ENCODE measurements around the gene CETN3.

DNA sequence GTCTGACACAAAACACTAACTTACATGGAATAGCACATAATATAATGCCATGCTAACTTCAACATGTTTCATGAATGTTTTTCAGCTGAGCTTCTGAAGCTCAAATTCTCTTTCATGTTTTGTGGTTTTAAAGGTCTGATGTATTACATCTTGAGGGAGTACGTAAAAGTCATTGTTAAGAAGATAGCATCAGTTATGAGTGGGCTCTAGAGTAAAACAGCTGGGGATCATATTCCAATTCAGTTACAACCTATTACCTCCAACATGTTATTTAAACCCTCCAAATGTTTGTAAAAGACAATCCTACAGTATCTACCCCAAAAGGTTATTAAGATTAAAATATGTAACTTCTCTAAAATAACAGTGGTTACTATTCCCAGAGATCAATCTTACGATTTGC lies 19.2 kb downstream of the CETN3 start:
- TF ChIP-seq JUND (IDR thresholded peaks at IDR 0.05; ENCODE audit: low read length) (no peak), TCF12 (IDR thresholded peaks at IDR 0.05; ENCODE audit: low read depth, low read length) (no peak)
- TF ChIP-seq, protein P1, sequence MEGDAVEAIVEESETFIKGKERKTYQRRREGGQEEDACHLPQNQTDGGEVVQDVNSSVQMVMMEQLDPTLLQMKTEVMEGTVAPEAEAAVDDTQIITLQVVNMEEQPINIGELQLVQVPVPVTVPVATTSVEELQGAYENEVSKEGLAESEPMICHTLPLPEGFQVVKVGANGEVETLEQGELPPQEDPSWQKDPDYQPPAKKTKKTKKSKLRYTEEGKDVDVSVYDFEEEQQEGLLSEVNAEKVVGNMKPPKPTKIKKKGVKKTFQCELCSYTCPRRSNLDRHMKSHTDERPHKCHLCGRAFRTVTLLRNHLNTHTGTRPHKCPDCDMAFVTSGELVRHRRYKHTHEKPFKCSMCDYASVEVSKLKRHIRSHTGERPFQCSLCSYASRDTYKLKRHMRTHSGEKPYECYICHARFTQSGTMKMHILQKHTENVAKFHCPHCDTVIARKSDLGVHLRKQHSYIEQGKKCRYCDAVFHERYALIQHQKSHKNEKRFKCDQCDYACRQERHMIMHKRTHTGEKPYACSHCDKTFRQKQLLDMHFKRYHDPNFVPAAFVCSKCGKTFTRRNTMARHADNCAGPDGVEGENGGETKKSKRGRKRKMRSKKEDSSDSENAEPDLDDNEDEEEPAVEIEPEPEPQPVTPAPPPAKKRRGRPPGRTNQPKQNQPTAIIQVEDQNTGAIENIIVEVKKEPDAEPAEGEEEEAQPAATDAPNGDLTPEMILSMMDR (IDR thresholded peaks at IDR 0.05; ENCODE audit: control extremely low read depth in 1 of 3, insufficient read depth in 1 of 3, low read depth in 1 of 3, low read length in 3 of 3), result no peak

Measured in H1 (cell line).